Natural killer cell (primary cell): ENCODE data around the gene CNOT3. TPM values are rescaled to one million over a fixed set of nuclear protein-coding genes. Genes with fewer than 3 reads are reported as not detected.

Source experiments
- ATAC-seq, 3 donors: fragments of 150-1000 bp in 2 of 3; fragments of 200-7000 bp in 1 of 3; cut with Tn5 transposase; 1 replicate in 1 of 3; 2 replicates in 2 of 3; pipeline ENCODE4 v1.10.0; 2021; ENCODE audit warnings: mild to moderate bottlenecking in 2 of 3, moderate library complexity in 2 of 3
- DNase-seq, 2 donors: peaks; one replicate each; pipeline versions ENCODE4 v3.0.0 to v3.0.0-alpha.2; 2013 to 2021; ENCODE audit warnings: mixed read lengths in 1 of 2
- H3K27ac ChIP-seq: one replicate; pipeline ENCODE4 v1.5.1; 2013; ENCODE audit warnings: mild to moderate bottlenecking, low read length
- H3K27me3 ChIP-seq: one replicate; pipeline ENCODE4 v1.6.1; 2013; ENCODE audit warnings: low read length; ENCODE audit not compliant: control insufficient read depth, insufficient read depth
- H3K36me3 ChIP-seq: one replicate; pipeline ENCODE4 v1.6.1; 2013; ENCODE audit warnings: low read length; ENCODE audit not compliant: control insufficient read depth, insufficient read depth
- H3K4me1 ChIP-seq: one replicate; pipeline ENCODE4 v1.6.1; 2013; ENCODE audit warnings: low read length; ENCODE audit not compliant: control insufficient read depth, insufficient read depth
- H3K4me3 ChIP-seq: one replicate; pipeline ENCODE4 v1.5.1; 2013; ENCODE audit warnings: low read length
- H3K9me3 ChIP-seq: one replicate; pipeline ENCODE4 v1.6.1; 2013; ENCODE audit warnings: low read length; ENCODE audit not compliant: control insufficient read depth, insufficient read depth
- H3K27ac Mint-ChIP-seq, 2 donors: one replicate each; pipeline ENCODE4 v1.8.0; 2022; ENCODE audit warnings: mild to moderate bottlenecking in 2 of 2, mixed read lengths in 2 of 2, moderate library complexity in 1 of 2
- H3K27me3 Mint-ChIP-seq, 2 donors: one replicate each; pipeline ENCODE4 v1.8.0; 2022; ENCODE audit warnings: low read depth in 2 of 2, mixed read lengths in 2 of 2
- H3K36me3 Mint-ChIP-seq: one replicate; pipeline ENCODE4 v1.8.0; 2022; ENCODE audit warnings: mixed read lengths
- H3K4me1 Mint-ChIP-seq, 2 donors: one replicate each; pipeline ENCODE4 v1.8.0; 2022; ENCODE audit warnings: mixed read lengths in 2 of 2
- H3K4me3 Mint-ChIP-seq: one replicate; pipeline ENCODE4 v1.8.0; 2022; ENCODE audit warnings: mild to moderate bottlenecking, moderate library complexity, mixed read lengths
- H3K9me3 Mint-ChIP-seq, 2 donors: one replicate each; pipeline ENCODE4 v1.8.0; 2022; ENCODE audit warnings: mixed read lengths in 2 of 2
- WGBS: methylation state at CpG from one replicate; pipeline ENCODE4 v1.1.7; 2013; ENCODE audit warnings: missing lambda C conversion rate; ENCODE audit not compliant: insufficient coverage; 5-methylcytosine and 5-hydroxymethylcytosine counted together
- intact Hi-C: fragments of 100-400 bp; cut with micrococcal nuclease; formaldehyde crosslinking; loops from one replicate; pipeline ENCODE4 v1.14.2; 2022
- total RNA-seq, 4 donors: library from RNA; stranded (reverse); fragments of 120-200 nt in 1 of 4; gene quantifications; one replicate each; pipeline versions ENCODE4 v1.2.3 to v1.2.4, GENCODE V29; 2013 to 2022
- TF ChIP-seq, protein P1 (sequence below): fragments of 200-600 bp; IDR thresholded peaks from one replicate; pipeline ENCODE4 v1.8.0; 2022; ENCODE audit warnings: antibody characterized with exemption

Gene CNOT3
- total RNA-seq, 3 donors from 2014 or later (not counting 1 experiment from before 2014, with no cell fraction given), result 46.3 to 73.9 (median 51.7) TPM

DNA sequence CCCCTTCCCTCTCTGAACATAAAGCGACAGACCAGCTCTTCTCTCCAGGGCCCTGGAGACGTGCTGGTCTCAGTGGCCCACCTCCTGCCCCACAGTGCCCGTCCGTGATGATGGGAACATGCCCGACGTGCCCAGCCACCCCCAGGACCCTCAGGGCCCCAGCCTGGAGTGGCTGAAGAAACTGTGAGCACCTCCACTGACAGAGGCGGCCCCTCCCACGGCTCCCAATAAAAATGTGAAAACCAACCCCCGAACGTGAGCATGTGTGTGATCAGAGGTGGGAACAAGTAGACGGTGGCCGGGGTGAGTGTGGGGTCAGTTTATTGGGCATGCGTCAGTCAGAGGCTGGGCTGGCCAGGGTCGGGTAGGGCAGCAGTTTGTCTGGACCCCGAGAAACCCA lies 30.8 kb upstream of the CNOT3 start:
- Histone ChIP-seq H3K36me3 (peaks cover 46% of the 10 kb centered on the region), H3K9me3 (no peaks in the 10 kb centered on the region), H3K27ac (no peak overlapping the region), H3K27me3 (no peaks in the 10 kb centered on the region), H3K4me3 (no peak overlapping the region), H3K4me1 (peaks cover 14% of the 10 kb centered on the region)
- DNase-seq, result no peak
- no peak overlapping the region for H3K27ac Mint-ChIP-seq
- H3K36me3 Mint-ChIP-seq, result no peaks in the 10 kb centered on the region
- H3K4me1 Mint-ChIP-seq, result peaks cover 17 to 30% of the 10 kb centered on the region in 2 donors
- intact Hi-C loops, result no loop called here
- no peak overlapping the region for H3K4me3 Mint-ChIP-seq
- WGBS, result 97% methylated on average over 15 of the region's 15 CpGs
- TF ChIP-seq, protein P1, sequence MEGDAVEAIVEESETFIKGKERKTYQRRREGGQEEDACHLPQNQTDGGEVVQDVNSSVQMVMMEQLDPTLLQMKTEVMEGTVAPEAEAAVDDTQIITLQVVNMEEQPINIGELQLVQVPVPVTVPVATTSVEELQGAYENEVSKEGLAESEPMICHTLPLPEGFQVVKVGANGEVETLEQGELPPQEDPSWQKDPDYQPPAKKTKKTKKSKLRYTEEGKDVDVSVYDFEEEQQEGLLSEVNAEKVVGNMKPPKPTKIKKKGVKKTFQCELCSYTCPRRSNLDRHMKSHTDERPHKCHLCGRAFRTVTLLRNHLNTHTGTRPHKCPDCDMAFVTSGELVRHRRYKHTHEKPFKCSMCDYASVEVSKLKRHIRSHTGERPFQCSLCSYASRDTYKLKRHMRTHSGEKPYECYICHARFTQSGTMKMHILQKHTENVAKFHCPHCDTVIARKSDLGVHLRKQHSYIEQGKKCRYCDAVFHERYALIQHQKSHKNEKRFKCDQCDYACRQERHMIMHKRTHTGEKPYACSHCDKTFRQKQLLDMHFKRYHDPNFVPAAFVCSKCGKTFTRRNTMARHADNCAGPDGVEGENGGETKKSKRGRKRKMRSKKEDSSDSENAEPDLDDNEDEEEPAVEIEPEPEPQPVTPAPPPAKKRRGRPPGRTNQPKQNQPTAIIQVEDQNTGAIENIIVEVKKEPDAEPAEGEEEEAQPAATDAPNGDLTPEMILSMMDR, result no peak
- no peaks in the 10 kb centered on the region for H3K27me3 Mint-ChIP-seq
- H3K9me3 Mint-ChIP-seq, result no peaks in the 10 kb centered on the region
- ATAC-seq, result no peak

DNA sequence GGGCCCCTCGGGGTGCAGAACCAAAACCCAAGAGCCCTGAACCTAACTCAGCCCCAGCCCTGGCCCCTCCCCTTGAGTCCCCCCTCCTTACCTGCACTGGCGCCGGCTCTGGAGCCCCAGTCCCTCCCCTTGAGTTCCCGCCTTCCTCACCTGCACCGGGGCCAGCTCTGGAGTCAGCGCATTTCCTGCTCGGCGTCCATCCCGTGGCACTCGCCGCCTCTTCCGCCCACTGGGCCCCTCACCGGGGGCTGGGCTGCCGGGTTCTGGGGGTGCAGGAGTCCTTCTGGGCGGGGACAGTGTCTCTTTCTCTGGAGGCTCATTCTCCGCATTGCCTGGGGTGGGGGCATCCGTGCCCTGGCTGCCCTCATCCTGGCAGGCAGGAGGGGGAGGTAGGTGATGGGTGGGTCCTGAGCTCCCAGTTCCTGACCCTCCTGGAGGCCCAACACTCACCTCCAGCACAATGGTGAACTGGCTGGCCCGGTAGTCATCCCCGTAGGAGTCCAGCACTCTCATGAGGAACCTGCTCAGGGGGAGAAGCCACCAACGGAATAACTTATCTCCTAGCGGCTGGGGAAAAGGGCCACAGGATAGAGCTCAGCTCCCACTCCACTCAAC lies 29.6 kb upstream of the CNOT3 start:
- H3K27me3 Mint-ChIP-seq, result no peaks in the 10 kb centered on the region
- Histone ChIP-seq H3K27ac (no peak overlapping the region), H3K27me3 (no peaks in the 10 kb centered on the region), H3K4me1 (peaks cover 7% of the 10 kb centered on the region), H3K4me3 (no peak overlapping the region), H3K36me3 (peaks cover 46% of the 10 kb centered on the region), H3K9me3 (no peaks in the 10 kb centered on the region)
- H3K27ac Mint-ChIP-seq, result no peak overlapping the region
- TF ChIP-seq, protein P1, result no peak
- H3K36me3 Mint-ChIP-seq, result no peaks in the 10 kb centered on the region
- peaks cover 10 to 22% of the 10 kb centered on the region in 2 donors for H3K4me1 Mint-ChIP-seq
- no peak overlapping the region for H3K4me3 Mint-ChIP-seq
- WGBS, result 96% methylated on average over 21 of the region's 21 CpGs
- DNase-seq, result no peak
- H3K9me3 Mint-ChIP-seq, result no peaks in the 10 kb centered on the region
- no peak for ATAC-seq
- intact Hi-C loops, result no loop called here

DNA sequence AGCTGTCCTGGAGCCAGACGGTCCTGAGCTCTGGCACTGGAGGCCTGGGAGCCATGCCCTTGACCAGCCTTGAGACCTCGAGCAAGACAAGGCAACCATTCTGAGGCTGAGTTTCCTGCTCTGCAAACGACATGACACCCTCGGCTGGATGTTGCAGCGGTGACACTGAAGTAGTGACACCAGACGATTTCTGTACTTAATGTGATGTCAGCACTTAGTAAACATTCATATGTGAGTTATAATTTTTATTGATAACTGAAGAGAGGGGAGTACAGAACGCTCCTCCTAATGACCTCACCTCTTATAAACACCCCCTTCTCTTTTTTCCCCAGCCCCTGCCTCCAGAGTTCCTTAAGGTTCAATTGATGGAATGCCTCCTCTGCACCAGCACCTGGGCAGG lies 29.1 kb upstream of the CNOT3 start:
- no peaks in the 10 kb centered on the region for H3K36me3 Mint-ChIP-seq

More for the DNA sequence above, 29.1 kb upstream of the CNOT3 start:
- TF ChIP-seq, protein P1, result no peak
- Mint-ChIP-seq H3K9me3 (no peaks in the 10 kb centered on the region), H3K27me3 (no peaks in the 10 kb centered on the region), H3K4me3 (no peak overlapping the region), H3K4me1 (peaks cover 5 to 17% of the 10 kb centered on the region in 2 donors), H3K27ac (no peak overlapping the region)
- 89% methylated on average over 6 of the region's 7 CpGs for WGBS
- Histone ChIP-seq H3K27me3 (no peaks in the 10 kb centered on the region), H3K4me1 (peaks cover 2% of the 10 kb centered on the region), H3K27ac (no peak overlapping the region), H3K4me3 (no peak overlapping the region), H3K9me3 (no peaks in the 10 kb centered on the region), H3K36me3 (peaks cover 46% of the 10 kb centered on the region)
- no peak for DNase-seq
- intact Hi-C loops, result no loop called here
- no peak for ATAC-seq
